Neural cell (in vitro differentiated cells): ENCODE measurements around the gene CDH19. TPM values are rescaled to one million over a fixed set of nuclear protein-coding genes. Genes with fewer than 3 reads are reported as not detected.

ENCODE experiments used
- H2AFZ ChIP-seq: fragments of 200-600, 300-800 bp; sonication (generic), shearing (Covaris generic); 2 replicates; pipeline ENCODE4 v1.6.0; 2014; ENCODE audit warnings: low read depth, mild to moderate bottlenecking, antibody characterized with exemption, low read length, moderate library complexity
- H3F3A ChIP-seq: fragments of 200-600 bp; shearing (Covaris generic); 2 replicates; pipeline ENCODE4 v1.6.1; 2016; ENCODE audit warnings: mild to moderate bottlenecking, moderate library complexity, mixed read lengths, antibody characterized with exemption, low read length; ENCODE audit not compliant: insufficient read depth, poor library complexity, severe bottlenecking
- H3K27ac ChIP-seq: fragments of 200-600, 300-800 bp; sonication (generic), shearing (Covaris generic); 2 replicates; pipeline ENCODE4 v1.5.1; 2014; ENCODE audit warnings: mild to moderate bottlenecking, low read length, moderate library complexity
- H3K27me3 ChIP-seq: fragments of 300-800, 200-600 bp; sonication (generic), shearing (Covaris generic); 2 replicates; pipeline ENCODE4 v1.6.0; 2014; ENCODE audit warnings: mild to moderate bottlenecking, low read depth, low read length, moderate library complexity; ENCODE audit not compliant: insufficient read depth
- H3K36me3 ChIP-seq: fragments of 300-800, 200-600 bp; sonication (generic), shearing (Covaris generic); 2 replicates; pipeline ENCODE4 v1.5.1; 2014; ENCODE audit warnings: mild to moderate bottlenecking, antibody characterized with exemption, low read length, moderate library complexity; ENCODE audit not compliant: insufficient read depth
- H3K4me2 ChIP-seq: fragments of 300-800, 200-600 bp; sonication (generic), shearing (Covaris generic); 2 replicates; pipeline ENCODE4 v1.6.0; 2014; ENCODE audit warnings: mild to moderate bottlenecking, low read length
- H3K4me3 ChIP-seq: fragments of 300-800, 200-600 bp; sonication (generic), shearing (Covaris generic); 2 replicates; pipeline ENCODE4 v1.5.1; 2014; ENCODE audit warnings: mild to moderate bottlenecking, low read length, moderate library complexity
- H3K79me2 ChIP-seq: fragments of 200-600 bp; shearing (Covaris generic); replicated peaks from 2 replicates; pipeline ENCODE4 v1.6.0; 2014; ENCODE audit warnings: mild to moderate bottlenecking, low read length, moderate library complexity; ENCODE audit not compliant: insufficient read depth
- H3K9ac ChIP-seq: fragments of 300-800, 200-600 bp; sonication (generic), shearing (Covaris generic); 2 replicates; pipeline ENCODE4 v1.6.1; 2016; ENCODE audit warnings: mild to moderate bottlenecking, low read length, mixed read lengths
- H3K9me2 ChIP-seq: fragments of 200-600 bp; shearing (Covaris generic); 2 replicates; pipeline ENCODE4 v1.6.1; 2016; ENCODE audit warnings: mild to moderate bottlenecking, low read length, mixed read lengths; ENCODE audit not compliant: insufficient read depth
- H3K9me3 ChIP-seq: fragments of 200-600, 300-800 bp; sonication (generic), shearing (Covaris generic); 2 replicates; pipeline ENCODE4 v1.6.1; 2016; ENCODE audit warnings: mild to moderate bottlenecking, mixed run types, low read length, moderate library complexity, mixed read lengths
- H4K20me1 ChIP-seq: fragments of 200-600 bp; shearing (Covaris generic); 2 replicates; pipeline ENCODE4 v1.6.1; 2016; ENCODE audit warnings: mild to moderate bottlenecking, mixed run types; ENCODE audit not compliant: insufficient read depth
- CTCF ChIP-seq: fragments of 450-650 bp; IDR thresholded peaks from 2 replicates; pipeline ENCODE4 v1.5.1; 2014; ENCODE audit warnings: antibody characterized with exemption, mild to moderate bottlenecking, moderate library complexity; ENCODE audit not compliant: poor library complexity, severe bottlenecking
- EP300 ChIP-seq: fragments of 450-650 bp; conservative IDR thresholded peaks from 2 replicates; pipeline ENCODE4 v1.6.1; 2014; ENCODE audit warnings: antibody characterized with exemption, mild to moderate bottlenecking, moderate library complexity; ENCODE audit not compliant: poor library complexity, severe bottlenecking
- EZH2 ChIP-seq: fragments of 200-600, 300-800 bp; shearing (Covaris generic), sonication (generic); IDR thresholded peaks from 2 replicates; pipeline ENCODE4 v1.6.1; 2014; ENCODE audit warnings: antibody characterized with exemption, low read length, borderline replicate concordance, mild to moderate bottlenecking; ENCODE audit not compliant: insufficient read depth, poor library complexity, severe bottlenecking
- MXI1 ChIP-seq: fragments of 450-650 bp; conservative IDR thresholded peaks from 2 replicates; pipeline ENCODE4 v1.6.1; 2014; ENCODE audit warnings: antibody characterized with exemption, mild to moderate bottlenecking; ENCODE audit not compliant: poor library complexity, severe bottlenecking
- POLR2AphosphoS5 ChIP-seq: IDR thresholded peaks from 2 replicates; pipeline ENCODE4 v1.6.1; 2012
- RAD21 ChIP-seq: fragments of 450-650 bp; conservative IDR thresholded peaks from 2 replicates; pipeline ENCODE4 v1.6.1; 2014; ENCODE audit warnings: antibody characterized with exemption, mild to moderate bottlenecking, moderate library complexity
- REST ChIP-seq: IDR thresholded peaks from 2 replicates; pipeline ENCODE4 v1.6.1; 2012; ENCODE audit warnings: borderline replicate concordance
- SMC3 ChIP-seq: fragments of 450-650 bp; conservative IDR thresholded peaks from 2 replicates; pipeline ENCODE4 v1.6.1; 2014; ENCODE audit warnings: antibody characterized with exemption, mild to moderate bottlenecking, moderate library complexity; ENCODE audit not compliant: poor library complexity
- TAF1 ChIP-seq: IDR thresholded peaks from 2 replicates; pipeline ENCODE4 v1.6.1; 2012; ENCODE audit warnings: low read depth
- polyA plus RNA-seq: library from polyadenylated mRNA; depleted of rRNA; stranded (reverse); fragments of >200 nt; gene quantifications from 2 replicates; pipeline ENCODE4 v1.2.3, GENCODE V29; 2014

Gene CDH19
- polyA plus RNA-seq, 1 donor from 2014 or later, result 0.11 TPM

GRCh38 chr18:66632756-66633155, 28.9 kb upstream of the CDH19 start:
- Histone ChIP-seq H4K20me1 (no peaks in the 10 kb centered on the region), H3K4me2 (no peak overlapping the region), H3K9ac (no peak overlapping the region), H2AFZ (no peak overlapping the region), H3F3A (no peaks in the 10 kb centered on the region), H3K27me3 (no peaks in the 10 kb centered on the region), H3K27ac (no peak overlapping the region), H3K9me3 (no peaks in the 10 kb centered on the region), H3K79me2 (no peaks in the 10 kb centered on the region), H3K9me2 (no peaks in the 10 kb centered on the region), H3K4me3 (no peak overlapping the region), H3K36me3 (no peaks in the 10 kb centered on the region)
- TF ChIP-seq REST, result no peak
- no peak for TF ChIP-seq EP300
- no peak for TF ChIP-seq EZH2
- TF ChIP-seq TAF1, result no peak
- no peak for TF ChIP-seq POLR2AphosphoS5
- TF ChIP-seq CTCF, result no peak
- TF ChIP-seq MXI1, result no peak
- TF ChIP-seq SMC3, result no peak
- no peak for TF ChIP-seq RAD21

DNA sequence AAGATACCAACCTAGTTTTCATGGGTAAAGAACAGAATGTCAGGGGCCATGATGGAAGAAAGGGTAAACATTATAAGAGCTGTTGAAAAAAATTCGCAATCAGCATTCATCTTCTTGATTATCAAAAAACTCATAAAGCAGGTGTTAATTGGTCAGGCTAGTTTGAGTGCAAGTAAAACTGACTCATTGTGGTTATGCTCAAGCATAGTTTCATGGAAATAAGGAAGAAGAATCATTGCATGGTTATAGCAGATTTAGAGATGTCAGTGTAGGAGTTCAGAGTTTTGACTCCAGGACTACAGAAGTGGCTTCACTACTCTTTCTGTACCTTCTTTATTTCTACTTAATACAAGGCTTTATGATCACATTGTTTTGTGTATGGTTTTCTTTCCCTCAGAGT, 26.9 kb upstream of the CDH19 start:
- Histone ChIP-seq H3K9ac (no peak overlapping the region), H3K27me3 (no peaks in the 10 kb centered on the region), H3K9me3 (no peaks in the 10 kb centered on the region), H3F3A (no peaks in the 10 kb centered on the region), H3K4me2 (no peak overlapping the region), H3K27ac (no peak overlapping the region), H2AFZ (no peak overlapping the region), H4K20me1 (no peaks in the 10 kb centered on the region), H3K36me3 (no peaks in the 10 kb centered on the region), H3K4me3 (no peak overlapping the region), H3K79me2 (no peaks in the 10 kb centered on the region), H3K9me2 (no peaks in the 10 kb centered on the region)
- TF ChIP-seq RAD21, result no peak
- no peak for TF ChIP-seq EP300
- no peak for TF ChIP-seq EZH2
- no peak for TF ChIP-seq REST
- TF ChIP-seq TAF1, result no peak
- TF ChIP-seq CTCF, result no peak
- TF ChIP-seq POLR2AphosphoS5, result no peak
- no peak for TF ChIP-seq SMC3
- TF ChIP-seq MXI1, result no peak
